ENCODE measurements around the gene UBE2D4.
"Not testable (repeated sequence)": the region's sequence is repeated elsewhere in the genome, so short reads cannot be mapped to it uniquely, and the experiment has no call there.

UBE2D4 gene

GRCh38 chr7:43914795-43915194, 11.4 kb upstream of the UBE2D4 start:
- no peak for DNase-seq

DNA sequence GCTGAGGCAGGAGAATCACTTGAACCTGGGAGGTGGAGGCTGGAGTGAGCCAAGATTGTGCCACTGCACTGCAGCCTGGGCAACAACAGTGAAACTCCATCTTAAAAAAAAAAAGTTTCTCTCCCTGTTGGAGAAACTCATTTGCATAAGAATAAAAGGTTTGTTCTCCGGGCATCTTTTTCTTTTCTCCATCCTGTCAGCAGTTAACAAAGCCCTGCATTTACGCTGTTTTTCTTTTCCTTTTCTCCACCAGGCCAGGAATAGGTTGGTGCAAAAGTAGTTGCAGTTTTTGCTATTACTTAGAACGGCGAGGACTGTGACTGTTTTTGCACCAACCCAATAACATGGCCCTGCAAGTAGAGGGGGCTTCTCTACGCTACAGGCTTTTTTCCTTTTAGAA, 10.3 kb upstream of the UBE2D4 start:
- DNase-seq = no peak

DNA sequence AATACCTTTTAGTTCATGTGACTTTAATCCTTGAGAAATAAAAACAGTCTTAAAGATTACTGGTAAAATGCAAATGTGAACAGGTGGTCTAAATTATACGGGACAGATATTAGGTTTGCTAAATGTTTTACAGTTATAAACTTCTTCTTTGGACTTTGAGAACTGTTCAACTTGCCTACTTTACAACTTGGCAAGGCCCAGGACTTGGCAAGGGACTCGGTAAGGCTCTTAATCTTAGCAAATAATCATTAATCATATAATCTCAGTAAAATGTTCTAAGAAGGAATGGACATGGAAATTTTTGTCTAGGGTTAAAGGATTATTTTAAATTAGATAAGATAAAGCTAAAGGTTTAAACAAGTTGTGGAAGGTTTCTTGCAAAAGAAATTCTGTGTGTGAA, 4.8 kb upstream of the UBE2D4 start:
- no peak for DNase-seq

DNA sequence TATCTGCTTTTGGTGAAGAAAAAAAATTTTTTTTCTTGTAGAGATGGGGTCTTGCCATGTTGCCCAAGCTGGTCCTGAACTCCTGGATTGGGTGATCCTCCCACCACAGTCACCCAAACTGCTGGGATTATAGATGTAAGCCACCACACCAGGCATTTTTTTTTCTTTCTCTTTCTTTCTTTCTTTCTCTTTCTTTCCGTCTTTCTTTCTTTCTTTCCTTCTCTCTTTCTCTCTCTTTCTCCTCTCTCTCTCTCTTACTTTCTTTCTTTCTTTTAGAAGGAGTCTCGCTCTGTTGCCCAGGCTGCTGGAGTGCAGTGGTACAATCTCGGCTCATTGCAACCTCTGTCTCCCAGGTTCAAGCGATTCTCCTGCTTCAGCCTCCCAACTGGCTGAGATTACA, 3.5 kb upstream of the UBE2D4 start:
- no peak for DNase-seq

DNA sequence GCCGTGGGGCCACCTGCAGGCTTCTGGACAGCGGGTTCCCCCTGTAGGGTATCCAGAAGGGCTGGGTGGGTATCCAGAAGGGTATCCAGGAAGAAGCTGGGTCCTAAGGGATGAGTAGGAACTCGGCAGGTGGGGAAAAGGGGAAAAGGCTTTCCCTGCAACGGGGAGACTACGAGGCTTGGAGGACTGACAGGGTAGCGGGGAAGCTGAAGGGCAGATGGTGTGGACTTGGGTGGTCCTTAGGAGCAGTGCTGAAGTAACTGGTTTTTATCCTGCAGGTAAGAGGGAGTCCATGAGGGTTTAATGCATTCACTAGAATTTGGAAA, 525 bp downstream of the UBE2D4 start:
- DNase-seq = no peak

- no peak for DNase-seq
Measured at GRCh38 chr7:43927810-43928209, 1.6 kb downstream of the UBE2D4 start.

DNA sequence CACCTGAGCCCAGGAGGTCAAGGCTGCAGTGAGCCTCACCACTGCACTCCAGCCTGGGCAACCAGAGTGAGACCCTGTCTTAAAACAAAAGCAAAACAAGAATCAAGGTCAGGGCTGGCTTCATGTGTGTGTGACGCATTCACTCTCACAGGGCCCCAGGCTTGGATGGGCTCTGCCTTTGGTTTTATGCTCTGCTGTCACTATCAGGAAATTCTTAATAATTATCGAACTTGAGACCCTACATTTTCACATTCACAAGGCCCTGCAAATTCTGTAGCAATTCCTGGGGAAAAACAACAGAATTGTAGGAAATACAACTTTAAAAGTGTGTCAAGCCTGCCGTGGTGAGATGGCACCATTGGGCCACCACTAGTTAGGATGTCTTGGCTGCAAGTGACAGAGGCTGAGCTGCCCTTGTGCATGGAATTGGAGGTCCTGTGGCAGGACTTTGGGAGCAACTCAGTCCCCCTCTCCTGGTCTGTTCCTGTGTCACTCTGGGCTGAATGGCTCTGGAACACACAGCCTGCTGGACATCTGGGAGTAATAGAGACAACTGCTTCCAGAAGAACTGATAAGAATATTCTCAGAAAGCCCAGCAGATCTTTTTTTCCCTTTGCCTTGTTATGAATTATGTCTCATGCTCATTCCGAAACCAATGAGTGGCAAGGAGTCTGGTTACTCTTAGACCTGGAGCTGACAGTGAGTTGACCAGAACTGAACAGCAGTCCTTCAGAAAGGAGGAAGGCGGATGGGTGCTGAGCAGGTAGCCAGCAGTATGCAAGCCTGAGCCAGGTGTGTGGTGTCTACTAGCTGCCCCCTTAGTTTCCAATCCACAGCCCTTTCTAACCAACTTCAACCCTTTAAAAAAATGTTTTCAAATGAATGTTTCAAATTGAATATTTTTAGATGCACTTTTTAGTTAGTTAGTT, 3.6 kb downstream of the UBE2D4 start:
- no peak for DNase-seq

GRCh38 chr7:43931346-43931745, 5.1 kb downstream of the UBE2D4 start:
- no peak for DNase-seq

DNA sequence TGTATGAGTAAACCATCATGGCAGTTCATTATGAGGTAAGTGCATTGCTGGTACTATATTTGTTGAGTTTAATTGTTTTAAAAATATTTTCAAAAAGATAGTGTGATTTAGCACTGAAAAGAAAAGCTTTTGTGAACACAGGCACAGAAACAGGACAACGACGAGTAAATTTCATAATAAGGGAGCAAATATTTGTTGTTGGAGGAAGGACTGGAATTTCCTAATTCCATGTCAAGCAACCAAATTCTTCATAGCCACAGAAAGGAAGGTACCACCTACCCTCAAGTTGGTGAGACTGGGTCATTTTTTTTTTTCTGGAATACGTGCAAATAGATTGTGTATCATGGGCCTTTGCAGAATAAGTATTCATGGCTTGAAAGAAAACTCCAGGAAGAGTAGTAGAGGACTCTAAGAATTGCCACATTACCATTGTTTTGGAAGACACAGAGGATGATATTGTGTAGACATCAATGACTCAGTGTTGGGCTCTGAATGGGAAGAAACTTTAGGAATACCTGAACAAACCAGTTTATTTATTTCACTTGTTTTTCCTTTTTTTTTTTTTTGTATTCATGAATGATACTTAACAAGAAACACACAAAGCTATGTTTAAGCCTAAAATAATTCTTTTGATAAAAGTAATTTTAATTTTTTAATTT, 7.8 kb downstream of the UBE2D4 start:
- no peak for DNase-seq

GRCh38 chr7:43937444-43937843, 11.2 kb downstream of the UBE2D4 start:
- no peak for DNase-seq

GRCh38 chr7:43938892-43939482, 12.8 kb downstream of the UBE2D4 start:
- no peak for DNase-seq

DNA sequence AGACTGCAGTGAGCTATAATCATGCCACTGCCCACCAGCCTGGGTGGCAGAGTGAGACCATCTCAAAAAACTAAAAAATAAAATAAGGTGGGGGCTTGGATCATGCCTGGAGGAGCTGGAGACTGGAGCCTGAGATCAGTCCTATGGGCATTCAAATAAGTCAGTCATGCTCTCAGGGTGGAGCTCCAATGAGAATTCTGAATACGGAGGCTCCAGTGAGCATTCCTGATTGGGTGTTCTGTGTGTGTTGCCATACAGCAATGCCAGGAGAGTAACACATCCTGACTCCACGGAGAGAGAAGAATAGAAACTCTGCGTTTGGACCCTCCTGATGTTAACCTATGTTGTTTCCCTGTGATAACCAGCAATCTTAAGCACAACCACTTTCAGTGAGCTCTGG, 16.0 kb downstream of the UBE2D4 start:
- no peak for DNase-seq

DNA sequence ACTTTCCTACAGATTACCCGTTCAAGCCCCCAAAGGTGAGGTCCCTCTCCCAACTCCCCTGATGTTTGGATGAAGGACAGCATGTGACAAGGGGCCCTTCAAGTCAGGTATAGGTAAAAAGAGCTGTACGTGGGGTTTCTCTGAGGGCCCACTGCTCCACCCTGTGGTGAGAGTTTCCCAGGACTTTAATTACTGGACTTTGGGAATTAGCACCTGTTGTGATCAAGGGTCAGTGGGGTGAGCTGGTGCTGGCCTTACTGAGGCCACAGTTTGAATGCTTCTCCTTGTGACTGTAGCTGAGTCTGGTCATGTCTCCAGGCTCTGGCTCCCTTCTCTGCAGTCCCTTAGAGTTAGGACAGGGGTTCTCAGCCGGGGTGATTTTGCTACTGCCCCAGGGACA, 16.8 kb downstream of the UBE2D4 start:
- DNase-seq = no peak

DNA sequence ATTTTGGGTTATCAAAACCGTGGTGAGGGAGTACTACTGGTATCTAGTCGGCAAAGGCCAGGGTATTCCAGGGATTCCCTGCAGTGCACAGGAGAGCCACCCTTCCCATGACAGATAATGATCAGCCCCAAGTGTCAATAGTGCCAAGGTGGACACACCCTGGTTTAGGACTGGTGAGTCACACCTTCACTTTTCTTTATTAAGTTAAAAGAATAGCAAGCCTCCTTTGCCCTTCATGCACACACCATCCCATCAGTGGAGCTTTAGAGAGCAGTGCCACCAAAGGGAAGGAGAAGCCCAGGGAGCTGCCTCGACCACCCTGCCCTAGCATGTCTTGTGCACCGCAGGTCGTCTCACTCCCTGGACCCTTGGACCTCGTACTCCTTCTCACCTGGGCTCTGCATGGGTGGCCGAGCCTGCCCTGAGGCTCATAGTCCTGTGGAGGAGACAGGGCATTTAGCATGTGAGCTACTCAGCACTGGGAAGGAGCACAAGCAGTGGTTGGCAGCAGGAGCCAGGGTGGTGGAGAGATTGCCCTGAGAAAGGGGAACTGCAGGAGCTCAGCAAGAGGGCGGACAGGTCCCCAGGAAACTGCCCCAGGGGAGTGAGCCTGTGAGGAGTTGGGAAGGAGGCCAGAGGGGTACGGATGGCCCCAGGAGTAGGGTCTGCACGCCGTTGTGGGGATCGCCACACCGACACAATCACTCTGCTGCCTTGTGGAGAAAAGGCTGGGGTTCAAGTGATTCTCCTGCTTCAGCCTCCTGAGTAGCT, 17.4 kb downstream of the UBE2D4 start:
- no peak for DNase-seq

GRCh38 chr7:43944286-43944685, 18.1 kb downstream of the UBE2D4 start:
- DNase-seq = no peak

GRCh38 chr7:43952028-43952427, 25.8 kb downstream of the UBE2D4 start:
- DNase-seq = no peak

GRCh38 chr7:43953071-43953470, 26.8 kb downstream of the UBE2D4 start:
- no peak for DNase-seq

GRCh38 chr7:43954524-43955228, 28.4 kb downstream of the UBE2D4 start:
- peak; percentile 15 to 18 for DNase-seq

DNA sequence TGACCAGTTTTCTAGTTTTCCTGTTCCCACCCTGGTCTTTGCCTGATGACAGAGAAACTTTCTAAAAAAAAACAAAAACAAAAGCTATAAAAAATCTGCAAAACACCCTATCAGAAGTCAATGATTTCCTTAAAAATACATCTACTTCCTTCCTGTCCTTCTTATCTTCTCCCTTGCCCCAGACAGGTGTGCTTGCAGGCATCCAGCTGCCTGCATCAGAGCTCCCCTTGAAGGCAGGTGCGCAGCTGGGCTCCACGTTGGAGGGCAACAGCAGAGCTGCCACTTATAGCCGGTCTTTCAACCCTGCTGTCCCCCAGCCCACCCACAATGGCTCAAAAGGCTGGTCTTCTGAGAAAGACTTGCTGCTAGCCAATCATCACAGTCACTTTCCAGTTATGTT, 29.8 kb downstream of the UBE2D4 start:
- DNase-seq = no peak

- DNase-seq = no peak
Measured at GRCh38 chr7:43960933-43961332, 34.7 kb downstream of the UBE2D4 start.

- DNase-seq = not testable (repeated sequence)
Measured at GRCh38 chr7:43966392-43966791, 40.2 kb downstream of the UBE2D4 start.

GRCh38 chr7:43968172-43969040, 42.2 kb downstream of the UBE2D4 start:
- not testable (repeated sequence) for DNase-seq
